ENCODE data around the gene SULT2B1.

Gene SULT2B1

GRCh38 chr19:48633148-48634035 lies 81.4 kb downstream of the SULT2B1 start:
- TF ChIP-seq FOXM1 (IDR thresholded peaks at IDR 0.05; ENCODE audit: borderline replicate concordance, low read depth) = no peak

GRCh38 chr19:48634036-48634342 lies 82.0 kb downstream of the SULT2B1 start:
- no peak for TF ChIP-seq MAX (IDR thresholded peaks at IDR 0.05)
- TF ChIP-seq REST (IDR thresholded peaks at IDR 0.05; ENCODE audit: low read depth) = no peak
- no peak for TF ChIP-seq TCF12 (IDR thresholded peaks at IDR 0.05; ENCODE audit: low read depth)
- no peak for TF ChIP-seq CREB1 (IDR thresholded peaks at IDR 0.05; ENCODE audit: low read depth)
- TF ChIP-seq YY1 (IDR thresholded peaks at IDR 0.05; ENCODE audit: low read depth) = no peak
- no peak for TF ChIP-seq TEAD4 (IDR thresholded peaks at IDR 0.05)
- TF ChIP-seq USF1 (IDR thresholded peaks at IDR 0.05) = no peak
- TF ChIP-seq TAF1 (IDR thresholded peaks at IDR 0.05; ENCODE audit: low read depth) = no peak
- TF ChIP-seq FOXM1 (IDR thresholded peaks at IDR 0.05; ENCODE audit: borderline replicate concordance, low read depth) = no peak
- TF ChIP-seq ZBTB7A (IDR thresholded peaks at IDR 0.05; ENCODE audit: low read depth) = no peak
- no peak for TF ChIP-seq EP300 (IDR thresholded peaks at IDR 0.05; ENCODE audit: borderline replicate concordance)
- no peak for TF ChIP-seq CEBPB (IDR thresholded peaks at IDR 0.05)
- no peak for TF ChIP-seq EGR1 (IDR thresholded peaks at IDR 0.05)
- no peak for TF ChIP-seq NFIC (IDR thresholded peaks at IDR 0.05)
- TF ChIP-seq RAD21 (IDR thresholded peaks at IDR 0.05; ENCODE audit: low read depth) = no peak

GRCh38 chr19:48634424-48635262 lies 82.7 kb downstream of the SULT2B1 start:
- TF ChIP-seq ZBTB7A (IDR thresholded peaks at IDR 0.05; ENCODE audit: low read depth) (no peak), MAX (IDR thresholded peaks at IDR 0.05) (peak; percentile 97), CEBPB (IDR thresholded peaks at IDR 0.05) (no peak), EGR1 (IDR thresholded peaks at IDR 0.05) (peak; percentile 15; the same call in 1 of the 2 replicates), USF1 (IDR thresholded peaks at IDR 0.05) (peak; percentile 97), TCF12 (IDR thresholded peaks at IDR 0.05; ENCODE audit: low read depth) (peak; percentile 68), EP300 (IDR thresholded peaks at IDR 0.05; ENCODE audit: borderline replicate concordance) (peak; percentile 38; the same call in 1 of the 2 replicates), TAF1 (IDR thresholded peaks at IDR 0.05; ENCODE audit: low read depth) (0 out of 2 replicates have a peak, but pooled peaks have one; percentile 21), YY1 (IDR thresholded peaks at IDR 0.05; ENCODE audit: low read depth) (no peak; the same call in 1 of the 2 replicates), TEAD4 (IDR thresholded peaks at IDR 0.05) (peak; percentile 90)

- TF ChIP-seq CREB1 (IDR thresholded peaks at IDR 0.05; ENCODE audit: low read depth) (no peak), ZBTB7A (IDR thresholded peaks at IDR 0.05; ENCODE audit: low read depth) (peak; percentile 72; the same call in 1 of the 2 replicates), EGR1 (IDR thresholded peaks at IDR 0.05) (peak; percentile 66; the same call in 1 of the 2 replicates), MAX (IDR thresholded peaks at IDR 0.05) (peak; percentile 46; the same call in 1 of the 2 replicates), FOXM1 (IDR thresholded peaks at IDR 0.05; ENCODE audit: borderline replicate concordance, low read depth) (no peak), TAF1 (IDR thresholded peaks at IDR 0.05; ENCODE audit: low read depth) (no peak), RAD21 (IDR thresholded peaks at IDR 0.05; ENCODE audit: low read depth) (no peak)
Observed at GRCh38 chr19:48635263-48635965, 83.4 kb downstream of the SULT2B1 start.

- TF ChIP-seq ZBTB7A (IDR thresholded peaks at IDR 0.05; ENCODE audit: low read depth) (peak; percentile 41; the same call in 1 of the 2 replicates), FOXM1 (IDR thresholded peaks at IDR 0.05; ENCODE audit: borderline replicate concordance, low read depth) (no peak)
Observed at GRCh38 chr19:48635966-48636858, 84.2 kb downstream of the SULT2B1 start.

Measured in Ishikawa (cell line).